Right lobe of liver (tissue), 6 donors: ENCODE data around the gene MTCH2. TPM values are rescaled to one million over a fixed set of nuclear protein-coding genes. Genes with fewer than 3 reads are reported as not detected.

Experiments
- ATAC-seq, 4 donors: fragments of 200-7000 bp; cut with Tn5 transposase; one replicate each; pipeline ENCODE4 v1.9.1; 2020; ENCODE audit warnings: mild to moderate bottlenecking in 4 of 4, moderate library complexity in 4 of 4
- DNase-seq, 3 donors: peaks; one replicate each; pipeline ENCODE4 v3.0.0-alpha.2; 2020
- H3K27ac ChIP-seq, 3 donors: fragments of 200-600 bp; one replicate each; pipeline ENCODE4 v1.8.0; 2022
- H3K27me3 ChIP-seq, 2 donors: fragments of 200-600 bp; one replicate each; pipeline ENCODE4 v1.8.0; 2022
- H3K36me3 ChIP-seq, 4 donors: fragments of 200-600 bp; sonication (generic) in 1 of 4; one replicate each; pipeline versions ENCODE4 v1.5.1 to v1.8.0; 2017 to 2022; ENCODE audit warnings: control low read depth in 1 of 4
- H3K4me1 ChIP-seq, 4 donors: fragments of 200-600 bp; sonication (generic) in 1 of 4; one replicate each; pipeline versions ENCODE4 v1.5.1 to v1.8.0; 2017 to 2022; ENCODE audit warnings: control low read depth in 1 of 4
- H3K4me3 ChIP-seq, 3 donors: fragments of 200-600 bp; one replicate each; pipeline ENCODE4 v1.8.0; 2022
- H3K9me3 ChIP-seq, 4 donors: fragments of 200-600 bp; sonication (generic) in 1 of 4; one replicate each; pipeline versions ENCODE4 v1.5.1 to v1.8.0; 2017 to 2022; ENCODE audit warnings: control low read depth in 1 of 4
- POLR2A ChIP-seq: fragments of 450-650 bp; IDR thresholded peaks from one replicate; pipeline ENCODE4 v1.6.1; 2017; ENCODE audit warnings: antibody characterized with exemption, mild to moderate bottlenecking
- WGBS: methylation state at CpG from one replicate; pipeline ENCODE4 v1.1.6; 2018; ENCODE audit warnings: low coverage, low lambda C conversion rate; ENCODE audit not compliant: insufficient coverage; ENCODE audit errors: missing lambda C conversion rate; 5-methylcytosine and 5-hydroxymethylcytosine counted together
- intact Hi-C, 2 donors: fragments of 100-400 bp; cut with DNase I; formaldehyde crosslinking; loops; one replicate each; pipeline versions ENCODE4 v1.11.2 to v1.14.1; 2022
- long read RNA-seq: library from polyadenylated mRNA; unstranded; transcript quantifications from one replicate; pipeline ENCODE4 v2.0.0, GENCODE V29; 2019
- total RNA-seq, 6 experiments: library from RNA; depleted of rRNA in 2 of 6; stranded (reverse); fragments of >200 nt in 2 of 6; fragmentation: NEBNext Ultra II Directional in 3 of 6; extraction: Animal tissue kit (Norgen Biotek cat#: 25700) in 3 of 6; gene quantifications; one replicate each; pipeline versions ENCODE4 v1.1.0 to v1.2.4, GENCODE V29; 2016 to 2023
- TF ChIP-seq, protein P1 (sequence below), 4 donors: fragments of 200-600 bp in 3 of 4; fragments of 450-650 bp in 1 of 4; IDR thresholded peaks; one replicate each; pipeline versions ENCODE4 v1.5.1 to v1.8.0; 2016 to 2022; ENCODE audit warnings: antibody characterized with exemption in 4 of 4, mild to moderate bottlenecking in 2 of 4
- donor health status: DM: no; HTN: yes; CAD: no.
- donor health status: DM: no; HTN: no; CAD: no.
- donor health status: DM: no; HTN: no; CAD: no.
- donor health status: DM: no; HTN: yes; CAD: no.
- donor health status: DM: no; HTN: yes; CAD: no.

MTCH2 gene
- total RNA-seq: 100 to 1,000 TPM; 123 to 179 (median 135) TPM
- long read RNA-seq, transcript MTCH2-201 (13 exons, 2,587 nt): major isoform, 40 of 59 reads
- long read RNA-seq, partial matches to known transcripts: 3 of 59 reads
- long read RNA-seq, other reads (novel, unspliced or antisense): 15 of 59 reads

DNA sequence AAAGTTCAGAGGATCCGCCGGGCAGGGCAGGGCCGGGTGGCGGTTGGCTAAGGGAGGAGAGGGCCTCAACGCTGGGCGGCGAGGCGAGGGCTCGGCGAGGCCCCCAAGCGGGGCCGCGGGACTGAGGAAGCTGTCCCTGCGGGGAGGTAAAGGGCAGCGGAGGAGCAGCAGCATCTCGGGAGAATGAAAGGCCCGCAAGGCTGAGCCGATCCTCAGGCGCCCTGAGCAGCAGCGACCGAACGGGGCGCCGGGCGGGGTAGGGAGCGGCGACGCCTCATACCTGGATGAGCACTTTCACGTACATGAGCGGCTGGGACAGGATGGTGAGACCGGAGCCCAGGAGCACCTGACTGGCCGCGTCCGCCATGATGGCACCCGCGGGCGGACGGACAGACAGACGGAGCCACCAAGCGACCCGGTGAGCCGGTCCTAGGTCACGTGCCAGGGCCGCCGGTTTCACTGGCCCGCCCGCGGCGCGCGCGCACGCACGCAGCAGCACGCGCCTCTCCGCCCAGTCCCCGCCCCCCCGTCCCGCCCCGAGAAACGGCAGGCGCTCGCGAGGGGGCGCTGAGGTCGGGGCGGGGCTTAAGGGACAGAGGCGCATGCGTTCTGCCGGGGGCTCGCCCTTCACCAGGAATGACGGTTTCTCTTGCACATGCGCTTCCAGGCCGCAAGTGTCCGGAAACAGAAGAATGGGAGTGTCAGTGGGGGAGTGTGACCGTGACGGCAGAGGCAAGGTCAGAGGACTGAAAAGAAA, at the start of gene MTCH2:
TSS of gene MTCH2 (minus strand) at position 461 of the 757 bp plus-strand sequence. CDS start at position 367, 94 bp downstream.
- DNase-seq (peak; percentile 96 to 97 (median 97)), ATAC-seq (peak; percentile 92 to 97 (median 93))
- intact Hi-C loops: loop anchor here in 1 of 2 donors (10.0 kb wide), 1 partner anchor 123 kb away; the partner anchor contains the start of gene FNBP4
- H3K4me1 ChIP-seq: peaks cover 0 to 25% (median 7%) of the 10 kb centered on the region in 4 donors
- H3K4me3 ChIP-seq: peak within 1 kb of the TSS; percentile 83 to 99 (median 98)
- TF ChIP-seq, protein P1, sequence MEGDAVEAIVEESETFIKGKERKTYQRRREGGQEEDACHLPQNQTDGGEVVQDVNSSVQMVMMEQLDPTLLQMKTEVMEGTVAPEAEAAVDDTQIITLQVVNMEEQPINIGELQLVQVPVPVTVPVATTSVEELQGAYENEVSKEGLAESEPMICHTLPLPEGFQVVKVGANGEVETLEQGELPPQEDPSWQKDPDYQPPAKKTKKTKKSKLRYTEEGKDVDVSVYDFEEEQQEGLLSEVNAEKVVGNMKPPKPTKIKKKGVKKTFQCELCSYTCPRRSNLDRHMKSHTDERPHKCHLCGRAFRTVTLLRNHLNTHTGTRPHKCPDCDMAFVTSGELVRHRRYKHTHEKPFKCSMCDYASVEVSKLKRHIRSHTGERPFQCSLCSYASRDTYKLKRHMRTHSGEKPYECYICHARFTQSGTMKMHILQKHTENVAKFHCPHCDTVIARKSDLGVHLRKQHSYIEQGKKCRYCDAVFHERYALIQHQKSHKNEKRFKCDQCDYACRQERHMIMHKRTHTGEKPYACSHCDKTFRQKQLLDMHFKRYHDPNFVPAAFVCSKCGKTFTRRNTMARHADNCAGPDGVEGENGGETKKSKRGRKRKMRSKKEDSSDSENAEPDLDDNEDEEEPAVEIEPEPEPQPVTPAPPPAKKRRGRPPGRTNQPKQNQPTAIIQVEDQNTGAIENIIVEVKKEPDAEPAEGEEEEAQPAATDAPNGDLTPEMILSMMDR (IDR thresholded peaks at IDR 0.05): peak; percentile 27 to 52 (median 38)
- peak; percentile 90 for TF ChIP-seq POLR2A
- no peaks in the 10 kb centered on the region for H3K9me3 ChIP-seq
- no peaks in the 10 kb centered on the region for H3K27me3 ChIP-seq
- WGBS: 0% methylated on average over 12 of the region's 78 CpGs
- H3K36me3 ChIP-seq: peaks cover 0 to 24% (median 12%) of the 10 kb centered on the region in 4 donors
- H3K27ac ChIP-seq: peak within 1 kb of the TSS; percentile 96 to 99 (median 98)

DNA sequence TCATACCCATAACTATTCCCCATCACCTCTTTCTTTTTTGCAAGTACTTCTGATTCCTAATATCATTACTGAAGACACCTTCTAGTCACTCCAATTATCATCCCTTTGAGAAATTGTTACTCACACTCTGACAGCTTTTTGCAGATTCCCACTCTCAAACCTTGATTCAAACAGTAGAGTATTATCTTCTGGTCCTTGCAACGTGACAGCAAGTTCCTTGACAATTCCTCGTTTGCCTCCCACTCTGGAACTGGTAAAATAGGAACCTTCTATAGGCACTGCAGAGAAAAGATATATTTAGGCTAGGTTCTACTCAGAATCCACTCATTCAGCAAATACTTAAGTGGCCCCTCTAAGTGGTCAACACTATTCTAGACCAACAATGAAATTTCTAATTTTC, 49.6 kb upstream of the MTCH2 start:
- H3K4me3 ChIP-seq: no peak overlapping the region
- 85% methylated on average over 2 of the region's 2 CpGs for WGBS
- intact Hi-C loops: no loop called here

DNA sequence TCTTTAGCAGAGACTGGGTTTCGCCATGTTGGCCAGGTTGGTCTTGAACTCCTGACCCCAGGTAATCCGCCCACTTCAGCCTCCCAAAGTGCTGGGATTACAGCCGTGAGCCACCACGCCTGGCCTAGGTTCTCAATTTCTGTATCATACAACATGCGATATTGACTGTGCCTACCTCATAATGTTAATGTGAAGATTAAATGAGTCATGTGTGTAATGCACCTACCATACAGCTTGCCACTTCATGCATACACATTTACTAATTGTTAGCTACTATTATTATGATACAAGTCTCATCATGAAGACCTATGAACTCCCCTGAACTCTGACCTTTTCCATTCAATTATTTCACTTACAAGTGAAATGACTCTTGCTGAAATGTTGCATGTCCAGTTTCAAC, 47.1 kb upstream of the MTCH2 start:
- H3K36me3 ChIP-seq: no peaks in the 10 kb centered on the region
- ATAC-seq (no peak), DNase-seq (no peak)
- intact Hi-C loops: no loop called here
- H3K27ac ChIP-seq: no peak overlapping the region
- no peaks in the 10 kb centered on the region for H3K27me3 ChIP-seq
- WGBS: 94% methylated on average over 5 of the region's 5 CpGs
- no peaks in the 10 kb centered on the region for H3K9me3 ChIP-seq
- no peaks in the 10 kb centered on the region for H3K4me1 ChIP-seq
- H3K4me3 ChIP-seq: no peak overlapping the region
- TF ChIP-seq POLR2A: no peak
- TF ChIP-seq, protein P1 (IDR thresholded peaks at IDR 0.05): no peak

More for the DNA sequence above, 49.6 kb upstream of the MTCH2 start:
- Histone ChIP-seq H3K9me3 (no peaks in the 10 kb centered on the region), H3K27ac (no peak overlapping the region), H3K4me1 (no peaks in the 10 kb centered on the region), H3K36me3 (no peaks in the 10 kb centered on the region), H3K27me3 (no peaks in the 10 kb centered on the region)
- ATAC-seq: no peak
- DNase-seq: no peak
- TF ChIP-seq POLR2A: no peak
- TF ChIP-seq, protein P1 (IDR thresholded peaks at IDR 0.05): no peak

DNA sequence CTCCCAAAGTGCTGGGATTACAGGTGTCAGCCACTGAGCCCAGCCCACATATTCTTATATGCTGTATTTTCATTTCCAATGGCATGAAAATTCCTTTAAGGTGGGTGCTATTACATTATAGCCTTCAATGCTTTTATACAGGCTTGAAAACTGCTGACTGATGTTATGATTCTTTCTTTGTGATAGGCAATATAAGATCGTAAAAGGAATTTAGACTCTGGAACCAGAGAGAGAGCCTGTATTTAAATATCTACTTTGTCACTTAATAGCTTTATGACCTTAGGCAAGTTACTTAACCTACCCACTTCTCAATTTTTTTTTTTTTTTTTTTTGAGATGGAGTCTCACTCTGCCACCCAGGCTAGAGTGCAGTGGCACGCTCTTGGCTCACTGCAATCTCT, 46.6 kb upstream of the MTCH2 start:
- DNase-seq (no peak), ATAC-seq (no peak)
- H3K4me1 ChIP-seq: no peaks in the 10 kb centered on the region
- TF ChIP-seq, protein P1 (IDR thresholded peaks at IDR 0.05): no peak
- TF ChIP-seq POLR2A: no peak
- H3K27ac ChIP-seq: no peak overlapping the region
- WGBS: 92% methylated on average over 2 of the region's 2 CpGs
- no peaks in the 10 kb centered on the region for H3K36me3 ChIP-seq
- no peaks in the 10 kb centered on the region for H3K9me3 ChIP-seq
- H3K27me3 ChIP-seq: no peaks in the 10 kb centered on the region
- intact Hi-C loops: no loop called here
- no peak overlapping the region for H3K4me3 ChIP-seq
